Dermis microvascular lymphatic vessel endothelial cell (primary cell): ENCODE data around the gene DENND2A. TPM values are rescaled to one million over a fixed set of nuclear protein-coding genes. Genes with fewer than 3 reads are reported as not detected.
A peak's percentile ranks its signal among the peaks of the same experiment; 100 is the strongest.
"Not testable (repeated sequence)": the region's sequence is repeated elsewhere in the genome, so short reads cannot be mapped to it uniquely, and the experiment has no call there.

Source experiments
- DNase-seq, 2 donors: peaks; one replicate each; pipeline versions ENCODE4 v3.0.0 to v3.0.0-alpha.2; 2010; ENCODE audit warnings: low read depth in 2 of 2
- total RNA-seq: library from RNA; depleted of rRNA; stranded (reverse); fragments of >200 nt; gene quantifications from 2 replicates; pipeline ENCODE4 v1.2.1, GENCODE V29; 2014

Gene DENND2A
- total RNA-seq, 1 donor from 2014 or later: 0.64 TPM

GRCh38 chr7:140517546-140518369, 122.9 kb downstream of the DENND2A start:
- DNase-seq: peak; percentile 68 to 83

GRCh38 chr7:140512317-140513000, 128.2 kb downstream of the DENND2A start:
- DNase-seq: no peak

DNA sequence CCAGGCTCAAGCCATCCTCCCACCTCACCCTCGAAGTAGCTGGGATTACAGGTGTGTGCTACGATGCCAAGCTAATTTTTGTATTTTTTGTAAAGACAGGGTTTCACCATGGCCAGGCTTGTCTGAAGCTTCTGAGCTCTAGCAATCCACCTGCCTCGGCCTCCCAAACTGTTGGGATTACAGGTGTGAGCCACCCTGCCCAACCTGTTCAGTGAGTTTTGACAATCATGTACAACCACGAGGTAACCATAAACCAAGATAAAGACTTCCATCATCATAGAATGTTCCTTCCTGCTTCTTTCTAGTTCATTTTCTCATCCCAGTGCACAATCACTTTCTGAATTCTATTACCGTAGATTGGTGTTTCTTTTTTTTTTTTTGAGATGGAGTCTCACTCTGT, 130.8 kb downstream of the DENND2A start:
- DNase-seq: no peak

GRCh38 chr7:140507556-140507955, 133.1 kb downstream of the DENND2A start:
- not testable (repeated sequence) for DNase-seq

- DNase-seq: no peak
Measured at GRCh38 chr7:140506788-140507464, 133.7 kb downstream of the DENND2A start.

DNA sequence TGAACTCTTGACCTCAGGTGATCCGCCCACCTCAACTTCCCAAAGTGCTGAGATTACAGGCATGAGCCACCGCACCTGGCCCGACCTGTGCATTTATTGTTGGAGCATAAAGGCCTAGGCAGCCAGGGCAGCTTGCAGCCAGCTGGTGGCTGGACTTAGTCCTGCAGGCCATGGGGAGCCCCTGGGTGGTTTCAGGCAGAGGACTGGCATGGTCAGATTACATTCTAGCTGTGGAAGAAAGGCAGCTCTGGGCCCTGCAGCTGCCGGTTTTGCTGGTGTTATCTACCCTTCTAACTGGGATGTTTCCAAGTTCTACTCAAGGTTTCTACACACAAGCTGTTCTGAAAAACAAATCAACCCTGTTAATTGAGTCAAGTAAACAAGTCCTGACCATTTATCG, 138.6 kb downstream of the DENND2A start:
- DNase-seq: no peak

DNA sequence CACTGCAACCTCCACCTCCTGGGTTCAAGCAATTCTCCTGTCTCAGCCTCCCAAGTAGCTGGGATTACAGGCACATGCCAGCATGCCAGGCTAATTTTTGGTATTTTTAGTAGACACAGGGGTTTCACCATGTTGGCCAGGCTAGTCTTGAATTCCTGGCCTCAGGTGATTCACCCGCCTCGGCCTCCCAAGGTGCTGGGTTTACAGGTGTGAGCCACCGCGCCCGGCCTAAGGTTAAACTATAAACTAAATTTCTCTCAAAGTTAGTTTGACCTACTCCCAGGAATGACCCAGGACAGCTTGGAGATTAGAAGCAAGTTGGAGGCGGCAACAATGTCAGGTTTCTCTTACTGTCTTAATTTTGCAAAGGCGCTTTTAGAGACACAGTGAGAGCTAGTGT, 142.8 kb downstream of the DENND2A start:
- not testable (repeated sequence) for DNase-seq

- DNase-seq: no peak
Measured at GRCh38 chr7:140497241-140497769, 143.3 kb downstream of the DENND2A start.

DNA sequence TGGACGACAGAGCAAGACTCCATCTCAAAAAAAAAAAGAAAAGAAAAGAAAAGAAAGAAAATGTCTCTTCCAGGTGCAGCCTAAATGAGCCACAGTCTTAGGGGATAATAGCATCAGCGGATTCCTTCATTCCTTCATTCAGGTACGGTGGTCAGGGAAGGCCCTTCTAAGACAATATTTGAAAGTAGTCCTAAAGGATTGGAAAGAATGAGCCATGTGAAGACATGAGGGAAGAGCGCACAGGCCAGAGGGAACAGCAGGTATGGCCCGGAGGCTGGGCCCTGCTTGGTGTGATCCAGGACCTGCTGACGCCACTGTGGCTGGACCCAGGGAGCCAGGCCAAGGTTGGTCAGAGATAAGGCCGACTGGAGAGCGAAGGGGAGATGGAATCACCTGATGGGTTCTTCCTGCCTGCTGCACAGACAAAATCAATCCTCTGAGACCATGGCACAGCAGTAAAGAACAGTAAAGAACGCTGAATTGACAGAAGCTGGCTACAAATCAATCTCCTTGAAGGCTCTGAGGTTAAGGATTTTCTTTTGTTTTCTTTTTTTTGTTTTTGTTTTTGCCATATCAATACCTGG, 145.0 kb downstream of the DENND2A start:
- DNase-seq: no peak

- no peak for DNase-seq
Measured at GRCh38 chr7:140494867-140495266, 145.7 kb downstream of the DENND2A start.

- DNase-seq: no peak
Measured at GRCh38 chr7:140489026-140489359, 151.6 kb downstream of the DENND2A start.

DNA sequence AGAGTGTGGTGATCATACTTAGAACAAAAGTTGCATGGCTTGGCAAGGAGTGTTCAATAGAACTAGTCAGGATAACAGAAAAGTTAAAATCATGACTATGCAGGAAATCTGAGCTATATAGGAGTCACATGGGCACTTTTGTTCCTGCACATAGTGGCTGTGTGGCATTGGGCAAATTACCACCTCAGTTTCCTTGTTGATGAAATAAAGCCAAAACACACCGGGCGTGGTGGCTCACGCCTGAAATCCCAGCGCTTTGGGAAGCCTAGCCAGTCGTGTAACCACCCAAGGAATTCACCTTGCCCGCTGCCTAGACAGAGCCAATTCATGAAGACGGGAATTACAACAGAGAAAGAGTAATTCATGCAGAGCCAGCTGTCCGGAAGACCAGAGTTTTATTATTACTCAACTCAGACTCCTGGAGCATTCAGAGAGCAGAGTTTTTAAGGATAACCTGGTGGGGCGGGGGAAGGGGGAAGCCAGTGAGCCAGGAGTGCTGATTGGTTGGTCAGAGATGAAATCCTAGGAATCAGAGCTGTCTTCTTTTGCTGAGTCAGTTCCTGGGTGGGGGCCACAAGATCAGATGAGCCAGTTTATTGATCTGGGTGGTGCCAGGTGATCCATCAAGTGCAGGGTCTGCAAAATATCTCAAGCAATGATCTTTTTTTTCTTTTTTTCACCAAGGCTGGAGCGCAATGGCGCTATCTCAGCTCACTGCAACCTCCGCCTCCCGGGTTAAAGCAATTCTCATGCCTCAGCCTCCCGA, 154.9 kb downstream of the DENND2A start:
- DNase-seq: peak in 1 of 2 donors; percentile 5

GRCh38 chr7:140484951-140485499, 155.6 kb downstream of the DENND2A start:
- DNase-seq: no peak

- DNase-seq: no peak
Measured at GRCh38 chr7:140484479-140484878, 156.1 kb downstream of the DENND2A start.

DNA sequence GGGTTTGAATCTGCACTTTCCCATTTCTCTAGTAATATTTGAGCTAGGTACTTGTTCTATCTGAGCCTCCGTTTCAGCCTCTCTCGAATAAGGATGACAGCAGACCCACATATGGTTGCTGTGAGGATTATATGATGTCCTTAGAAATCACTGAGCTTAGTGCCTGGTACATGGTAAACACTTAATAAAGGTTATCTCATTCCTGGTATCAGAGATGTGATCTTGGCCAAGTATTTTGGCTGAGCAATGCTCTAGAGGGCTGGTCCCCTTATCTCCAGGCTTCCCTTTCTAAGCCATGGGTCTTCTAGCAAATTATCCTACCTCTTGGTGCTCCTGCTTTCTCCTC, 160.9 kb downstream of the DENND2A start:
- DNase-seq: no peak

DNA sequence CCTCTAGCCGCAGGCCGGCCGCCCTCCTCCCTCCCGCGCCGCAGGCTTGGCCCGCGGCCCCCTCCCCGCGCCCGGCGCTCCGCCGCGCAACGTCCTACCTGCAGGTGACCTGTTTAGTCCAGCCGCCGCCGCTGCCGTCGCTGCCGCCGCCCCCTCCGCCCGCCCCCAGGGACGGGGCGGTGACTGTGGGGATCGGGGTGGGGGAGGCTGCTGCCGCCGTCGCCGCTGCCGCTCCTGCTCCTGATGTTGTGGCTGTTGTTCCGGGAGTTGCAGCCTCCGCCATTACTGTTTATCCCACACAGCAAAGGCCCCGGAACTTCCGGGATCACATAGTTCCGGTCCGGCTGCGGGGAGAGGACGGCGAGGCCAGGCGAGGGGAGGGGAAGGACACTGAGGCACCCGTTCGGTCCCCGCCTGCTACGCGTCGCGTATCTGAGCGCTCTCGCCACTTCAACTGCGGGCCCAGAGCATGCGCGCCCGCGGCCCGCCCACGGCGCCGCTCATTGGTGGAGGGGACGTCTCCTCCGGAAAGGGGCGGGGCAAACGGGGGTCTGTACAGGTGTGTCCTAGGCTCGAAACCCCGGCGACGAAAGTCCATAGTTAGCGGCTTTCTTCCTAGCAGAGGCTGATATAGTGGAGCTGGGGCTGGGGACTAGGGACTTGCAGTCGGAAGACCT, 161.4 kb downstream of the DENND2A start, which contains the start of gene MKRN1:
Gene MKRN1 (minus strand): TSS at position 444 of the 677 bp plus-strand sequence. CDS start 161 bp downstream, at position 283.
- DNase-seq: peak; percentile 68 to 86

GRCh38 chr7:140478246-140479061, 162.2 kb downstream of the DENND2A start:
- DNase-seq: peak in 1 of 2 donors; percentile 50

GRCh38 chr7:140476698-140477261, 163.8 kb downstream of the DENND2A start:
- DNase-seq: no peak
